DND-41 (cell line): ENCODE measurements around the gene PDLIM4.

ENCODE experiments used
- ATAC-seq: fragments of 200-7000 bp; cut with Tn5 transposase; 3 replicates; pipeline ENCODE4 v1.9.1; 2021; ENCODE audit warnings: low read depth; ENCODE audit not compliant: insufficient read depth
- DNase-seq: peaks from one replicate; pipeline ENCODE4 v3.0.0-alpha.2; 2020
- H2AFZ ChIP-seq: 2 replicates; pipeline ENCODE4 v1.6.0; 2012; ENCODE audit warnings: low read depth, low read length
- H3K27ac ChIP-seq: 2 replicates; pipeline ENCODE4 v1.5.1; 2012; ENCODE audit warnings: low read length, inconsistent platforms
- H3K27me3 ChIP-seq: fragments of 200-600 bp; sonication (generic); 2 replicates; pipeline ENCODE4 v1.6.0; 2012; ENCODE audit warnings: low read length, mild to moderate bottlenecking, inconsistent platforms; ENCODE audit not compliant: insufficient read depth, poor library complexity
- H3K36me3 ChIP-seq: 2 replicates; pipeline ENCODE4 v1.5.1; 2012; ENCODE audit warnings: low read length, inconsistent platforms; ENCODE audit not compliant: insufficient read depth
- H3K4me1 ChIP-seq: 2 replicates; pipeline ENCODE4 v1.5.1; 2012; ENCODE audit warnings: mild to moderate bottlenecking, low read length; ENCODE audit not compliant: insufficient read depth
- H3K4me2 ChIP-seq: 2 replicates; pipeline ENCODE4 v1.6.0; 2012; ENCODE audit warnings: mild to moderate bottlenecking, moderate library complexity, low read length, inconsistent platforms; ENCODE audit not compliant: insufficient read depth
- H3K4me3 ChIP-seq, 2 experiments: fragments of 200-600 bp in 1 of 2; shearing (Covaris generic) in 1 of 2; 2 replicates each; pipeline ENCODE4 v1.5.1; 2012 to 2016; ENCODE audit warnings: inconsistent platforms in 2 of 2, low read length in 2 of 2, mild to moderate bottlenecking in 2 of 2, low read depth in 1 of 2, moderate library complexity in 1 of 2
- H3K79me2 ChIP-seq: 2 replicates; pipeline ENCODE4 v1.6.0; 2012; ENCODE audit warnings: low read length, inconsistent platforms; ENCODE audit not compliant: insufficient read depth
- H3K9ac ChIP-seq: 2 replicates; pipeline ENCODE4 v1.6.0; 2012; ENCODE audit warnings: low read depth, mild to moderate bottlenecking, inconsistent platforms, low read length, moderate library complexity
- H3K9me3 ChIP-seq: 2 replicates; pipeline ENCODE4 v1.5.1; 2012; ENCODE audit warnings: low read length, moderate library complexity, mild to moderate bottlenecking, inconsistent platforms; ENCODE audit not compliant: insufficient read depth, severe bottlenecking
- H4K20me1 ChIP-seq: 2 replicates; pipeline ENCODE4 v1.6.0; 2012; ENCODE audit warnings: low read length; ENCODE audit not compliant: insufficient read depth
- CTCF ChIP-seq: IDR thresholded peaks from 2 replicates; pipeline ENCODE4 v1.5.1; 2012; ENCODE audit warnings: borderline replicate concordance, low read length, moderate library complexity, mild to moderate bottlenecking; ENCODE audit not compliant: poor library complexity, severe bottlenecking; ENCODE audit errors: extremely low read depth
- EZH2 ChIP-seq: IDR thresholded peaks from 3 replicates; pipeline ENCODE4 v1.6.1; 2012; ENCODE audit warnings: borderline replicate concordance, low read depth, mild to moderate bottlenecking, moderate library complexity, low read length, inconsistent platforms; ENCODE audit not compliant: severe bottlenecking

The PDLIM4 gene

DNA sequence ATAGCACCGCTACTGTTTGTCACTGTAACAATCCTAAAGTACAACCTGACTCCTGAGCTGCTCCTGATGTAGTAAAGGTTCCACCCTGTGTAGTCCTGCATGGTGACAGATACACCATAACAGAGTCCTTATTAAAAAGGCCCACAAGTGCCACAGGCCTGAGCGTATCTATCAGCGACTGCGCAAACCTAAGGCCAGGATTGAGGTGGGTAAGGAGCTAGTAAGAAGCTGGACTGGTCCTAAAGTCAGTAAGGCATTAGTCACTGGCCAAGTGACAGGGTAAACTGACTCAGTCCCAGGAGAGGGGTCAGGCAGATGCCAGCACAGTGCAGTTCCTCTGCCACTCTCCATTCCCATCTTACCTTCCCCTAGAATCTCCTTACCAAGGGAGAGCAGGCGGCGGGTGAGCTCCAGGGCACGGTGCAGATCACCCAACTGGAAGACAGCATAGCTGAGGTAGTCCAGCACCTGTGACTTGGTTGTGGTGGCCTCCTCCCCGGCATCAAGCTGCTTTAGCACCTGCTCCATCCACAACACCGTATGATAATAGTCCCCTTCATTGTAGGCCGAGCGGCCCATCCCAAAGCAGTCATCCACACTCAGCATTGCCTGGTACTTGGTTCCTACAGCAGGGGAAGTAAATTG lies 47.5 kb upstream of the PDLIM4 start:
- Histone ChIP-seq H2AFZ (no peak overlapping the region), H3K9ac (no peak overlapping the region), H3K27me3 (no peaks in the 10 kb centered on the region), H3K79me2 (no peaks in the 10 kb centered on the region), H3K27ac (no peak overlapping the region), H3K36me3 (no peaks in the 10 kb centered on the region), H3K4me2 (no peak overlapping the region), H3K4me1 (no peaks in the 10 kb centered on the region), H3K4me3 (no peak overlapping the region), H3K9me3 (no peaks in the 10 kb centered on the region), H4K20me1 (no peaks in the 10 kb centered on the region)
- ATAC-seq (no peak), DNase-seq (no peak)
- no peak for TF ChIP-seq CTCF
- TF ChIP-seq EZH2, result no peak

- no peak overlapping the region for H2AFZ ChIP-seq
- no peak overlapping the region for H3K9ac ChIP-seq
- no peak for ATAC-seq
- H3K9me3 ChIP-seq, result no peaks in the 10 kb centered on the region
- no peaks in the 10 kb centered on the region for H4K20me1 ChIP-seq
- no peak overlapping the region for H3K27ac ChIP-seq
- DNase-seq, result no peak
- H3K36me3 ChIP-seq, result no peaks in the 10 kb centered on the region
- H3K4me2 ChIP-seq, result no peak overlapping the region
- no peaks in the 10 kb centered on the region for H3K27me3 ChIP-seq
- no peaks in the 10 kb centered on the region for H3K79me2 ChIP-seq
- TF ChIP-seq CTCF, result no peak
- TF ChIP-seq EZH2, result no peak
- no peak overlapping the region for H3K4me3 ChIP-seq
- H3K4me1 ChIP-seq, result no peaks in the 10 kb centered on the region
These were observed 46.6 kb upstream of the PDLIM4 start for GRCh38 chr5:132210944-132211343.

GRCh38 chr5:132211787-132212186 lies 45.7 kb upstream of the PDLIM4 start:
- no peak overlapping the region for H3K4me2 ChIP-seq
- H3K27me3 ChIP-seq, result no peaks in the 10 kb centered on the region
- TF ChIP-seq EZH2, result no peak
- TF ChIP-seq CTCF, result no peak
- DNase-seq (no peak), ATAC-seq (no peak)
- H3K79me2 ChIP-seq, result no peaks in the 10 kb centered on the region
- no peaks in the 10 kb centered on the region for H3K4me1 ChIP-seq
- H2AFZ ChIP-seq, result no peak overlapping the region
- no peak overlapping the region for H3K4me3 ChIP-seq
- H3K9ac ChIP-seq, result no peak overlapping the region
- no peaks in the 10 kb centered on the region for H4K20me1 ChIP-seq
- no peaks in the 10 kb centered on the region for H3K36me3 ChIP-seq
- no peak overlapping the region for H3K27ac ChIP-seq
- no peaks in the 10 kb centered on the region for H3K9me3 ChIP-seq
